GM18519 (cell line): ENCODE results near the gene EFCAB12.
"Not testable (repeated sequence)": the region's sequence is repeated elsewhere in the genome, so short reads cannot be mapped to it uniquely, and the experiment has no call there.

Source experiments
- ATAC-seq: cut with Tn5 transposase; IDR thresholded peaks from one replicate; pipeline ENCODE4 v1.9.1; 2021; ENCODE audit warnings: mild to moderate bottlenecking, moderate library complexity; ENCODE audit not compliant: unreplicated experiment, low FRiP score

EFCAB12 gene

GRCh38 chr3:129399145-129399894, 29.1 kb downstream of the EFCAB12 start:
- ATAC-seq: peak; percentile 50

- no peak for ATAC-seq
Observed at GRCh38 chr3:129398803-129399144, 29.7 kb downstream of the EFCAB12 start.

- not testable (repeated sequence) for ATAC-seq
Observed at GRCh38 chr3:129393760-129394564, 34.5 kb downstream of the EFCAB12 start.

- ATAC-seq: no peak
Observed at GRCh38 chr3:129393271-129393670, 35.2 kb downstream of the EFCAB12 start.

- not testable (repeated sequence) for ATAC-seq
Observed at GRCh38 chr3:129392106-129392887, 36.1 kb downstream of the EFCAB12 start.

- not testable (repeated sequence) for ATAC-seq
Observed at GRCh38 chr3:129391583-129391982, 36.9 kb downstream of the EFCAB12 start.

GRCh38 chr3:129389572-129389937, 38.9 kb downstream of the EFCAB12 start:
- no peak for ATAC-seq

GRCh38 chr3:129388791-129389571, 39.5 kb downstream of the EFCAB12 start:
- ATAC-seq: not testable (repeated sequence)

- ATAC-seq: no peak
Observed at GRCh38 chr3:129387487-129387886, 40.9 kb downstream of the EFCAB12 start.

GRCh38 chr3:129386984-129387383, 41.5 kb downstream of the EFCAB12 start:
- ATAC-seq: no peak

GRCh38 chr3:129385507-129385906, 42.9 kb downstream of the EFCAB12 start:
- not testable (repeated sequence) for ATAC-seq

GRCh38 chr3:129384594-129385323, 43.7 kb downstream of the EFCAB12 start:
- no peak for ATAC-seq

- ATAC-seq: not testable (repeated sequence)
Observed at GRCh38 chr3:129384103-129384502, 44.3 kb downstream of the EFCAB12 start.

GRCh38 chr3:129383292-129383860, 45.1 kb downstream of the EFCAB12 start:
- ATAC-seq: no peak

GRCh38 chr3:129382366-129382765, 46.1 kb downstream of the EFCAB12 start:
- ATAC-seq: no peak

- ATAC-seq: no peak
Observed at GRCh38 chr3:129379582-129380358, 48.7 kb downstream of the EFCAB12 start.

- no peak for ATAC-seq
Observed at GRCh38 chr3:129378949-129379348, 49.5 kb downstream of the EFCAB12 start.

GRCh38 chr3:129377615-129378014, 50.8 kb downstream of the EFCAB12 start:
- ATAC-seq: no peak

- ATAC-seq: no peak
Observed at GRCh38 chr3:129375099-129375498, 53.3 kb downstream of the EFCAB12 start.
